HG03066 (cell line): Measurements from ENCODE around the gene STK25.
"Not testable (repeated sequence)": the region's sequence is repeated elsewhere in the genome, so short reads cannot be mapped to it uniquely, and the experiment has no call there.

Source experiments
- ATAC-seq: cut with Tn5 transposase; IDR thresholded peaks from one replicate; pipeline ENCODE4 v1.9.1; 2021; ENCODE audit warnings: low read depth; ENCODE audit not compliant: unreplicated experiment

The STK25 gene

GRCh38 chr2:241469746-241470145 is 38.6 kb downstream of the STK25 start:
- ATAC-seq, result no peak

GRCh38 chr2:241468476-241468781 is 40.0 kb downstream of the STK25 start:
- no peak for ATAC-seq

DNA sequence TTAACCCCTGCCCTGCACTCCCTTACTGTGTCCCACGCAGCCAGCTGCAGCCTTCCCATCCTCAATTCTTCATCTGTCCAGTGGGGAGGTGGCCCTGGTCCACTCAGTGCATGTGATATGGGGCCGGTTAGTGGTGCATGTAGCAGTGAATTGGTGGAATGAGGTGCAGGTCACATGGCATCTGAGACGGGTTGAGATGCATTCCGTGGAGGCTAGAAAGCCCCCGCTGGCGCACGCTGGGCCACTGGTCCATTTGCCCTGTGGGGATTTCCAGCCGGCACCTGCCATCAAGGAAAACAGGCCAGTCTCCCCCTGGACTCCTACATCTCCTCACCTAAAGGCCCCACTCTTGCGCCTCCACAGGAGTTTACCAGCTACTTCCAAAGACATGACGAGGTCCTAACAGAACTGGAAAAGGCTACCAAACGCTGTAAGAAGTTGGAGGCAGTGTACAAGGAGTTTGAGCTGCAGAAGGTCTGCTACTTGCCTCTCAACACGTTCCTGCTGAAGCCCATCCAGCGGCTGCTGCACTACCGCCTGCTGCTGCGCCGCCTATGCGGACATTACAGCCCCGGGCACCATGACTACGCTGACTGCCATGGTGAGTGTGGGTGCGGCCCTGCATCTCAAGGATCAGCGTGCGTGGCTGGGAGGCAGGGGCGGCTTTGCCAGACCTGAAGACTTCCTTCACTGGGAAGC is 40.5 kb downstream of the STK25 start:
- no peak for ATAC-seq

- no peak for ATAC-seq
Measured at GRCh38 chr2:241466230-241466629, 42.2 kb downstream of the STK25 start.

DNA sequence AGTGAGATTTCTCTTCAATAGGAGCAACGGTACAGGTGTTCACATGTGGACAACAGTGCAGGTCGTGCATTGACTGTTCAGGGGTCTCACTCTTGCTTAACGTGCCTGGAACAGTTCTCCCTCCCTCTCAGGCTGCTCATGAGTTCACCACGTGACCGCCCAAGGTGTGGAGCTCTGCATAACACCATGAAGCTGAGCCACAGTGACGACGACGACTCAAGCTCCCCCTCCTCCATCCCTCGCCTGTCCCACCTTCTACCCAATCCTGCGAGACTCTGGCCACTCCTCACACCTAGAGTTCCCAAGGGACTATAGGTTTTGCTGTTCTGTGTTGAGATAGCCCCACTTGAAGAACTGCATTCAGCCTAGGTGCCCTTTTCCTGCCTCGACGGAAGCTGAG is 42.8 kb downstream of the STK25 start:
- no peak for ATAC-seq

- no peak for ATAC-seq
Measured at GRCh38 chr2:241463276-241464135, 44.9 kb downstream of the STK25 start.

GRCh38 chr2:241461693-241462677 is 46.4 kb downstream of the STK25 start:
- no peak for ATAC-seq

DNA sequence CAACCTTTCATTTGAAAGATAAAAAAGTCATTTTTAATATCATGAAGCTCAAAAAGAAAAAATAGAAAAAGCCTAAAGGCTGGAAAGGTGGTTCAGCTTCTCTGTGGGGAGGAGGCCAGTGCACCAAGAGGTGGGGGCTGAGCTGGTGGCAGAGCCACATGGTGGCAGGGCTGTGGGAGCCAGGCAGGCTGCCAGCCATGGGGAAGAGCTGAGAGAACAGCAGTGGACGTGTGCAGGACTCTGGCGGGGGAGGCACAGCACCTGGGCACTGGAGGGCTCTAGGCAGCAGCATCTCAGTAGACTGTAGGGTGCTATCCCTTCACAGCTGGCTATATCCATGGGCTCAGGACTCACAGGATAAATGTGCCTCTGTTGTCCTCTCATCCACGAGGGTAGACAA is 47.8 kb downstream of the STK25 start:
- ATAC-seq, result no peak

DNA sequence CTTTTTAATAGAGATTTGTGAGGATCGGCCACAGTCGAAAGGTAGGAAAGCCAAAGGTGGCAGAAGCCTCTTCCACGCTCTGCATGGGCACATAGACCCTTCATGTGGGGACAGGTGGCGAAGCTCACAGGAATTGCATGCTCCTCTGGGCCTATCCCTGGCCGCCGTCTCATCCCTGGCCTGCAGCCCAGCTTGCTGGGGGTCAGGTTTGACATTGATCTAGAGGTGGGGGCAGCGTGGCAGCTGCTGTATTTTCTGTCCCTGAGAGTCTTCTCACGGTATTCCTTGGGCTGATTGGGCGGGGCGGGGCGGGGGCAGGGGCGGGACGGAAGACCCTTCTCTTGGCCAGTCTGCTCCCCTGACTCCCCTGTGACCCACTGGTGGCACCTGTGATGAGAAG is 48.9 kb downstream of the STK25 start:
- no peak for ATAC-seq

GRCh38 chr2:241458687-241459086 is 49.7 kb downstream of the STK25 start:
- no peak for ATAC-seq

DNA sequence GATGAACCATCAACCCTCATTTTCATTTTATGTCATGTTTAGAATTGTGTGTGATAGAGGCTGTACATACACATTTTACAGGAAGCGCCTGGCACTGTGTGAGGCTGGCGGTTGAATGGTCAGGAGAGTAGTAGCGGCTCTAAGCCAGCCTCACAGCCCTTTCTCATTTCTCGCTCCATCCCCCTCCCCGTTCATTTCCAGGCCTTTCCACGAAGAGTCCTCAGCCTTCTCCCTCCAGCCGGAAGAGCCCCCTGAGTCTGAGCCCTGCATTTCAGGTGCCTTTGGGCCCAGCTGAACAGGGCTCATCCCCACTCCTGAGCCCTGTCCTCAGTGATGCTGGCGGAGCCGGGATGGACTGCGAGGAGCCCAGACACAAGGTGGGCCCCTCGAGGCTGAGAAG is 51.8 kb downstream of the STK25 start:
- no peak for ATAC-seq

DNA sequence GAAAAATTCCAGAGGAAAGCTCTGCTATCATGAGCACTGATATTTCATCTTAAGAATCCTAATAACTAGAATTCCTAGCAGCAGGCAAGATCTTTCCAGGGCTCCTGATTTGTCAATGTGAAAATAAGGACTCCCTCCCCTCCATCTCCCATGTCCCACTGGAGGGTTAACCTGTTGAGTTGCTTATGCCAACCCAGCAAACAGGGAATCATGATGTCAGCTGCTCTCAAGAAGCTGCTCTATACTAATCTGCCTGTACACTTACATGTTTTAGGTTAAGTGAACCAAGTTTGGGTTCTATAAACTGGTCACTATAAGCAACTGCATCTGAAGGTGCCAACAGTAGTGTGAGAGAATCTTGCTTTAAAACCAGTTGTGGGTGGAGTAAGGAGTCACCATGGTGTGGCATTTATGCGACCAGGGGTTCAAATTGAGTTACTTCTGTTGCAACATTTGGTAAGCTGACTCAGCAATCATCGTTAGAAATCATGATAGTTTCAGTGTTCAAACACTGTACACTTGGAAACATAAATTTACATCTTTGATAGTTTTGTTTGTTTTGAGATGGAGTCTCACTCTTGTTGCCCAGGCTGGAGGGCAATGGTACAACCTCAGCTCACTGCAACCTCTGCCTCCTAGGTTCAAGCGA is 53.4 kb downstream of the STK25 start:
- no peak for ATAC-seq

- ATAC-seq, result not testable (repeated sequence)
Measured at GRCh38 chr2:241453919-241454318, 54.5 kb downstream of the STK25 start.

GRCh38 chr2:241451840-241452506 is 56.4 kb downstream of the STK25 start:
- no peak for ATAC-seq

GRCh38 chr2:241450092-241450491 is 58.3 kb downstream of the STK25 start:
- not testable (repeated sequence) for ATAC-seq

- ATAC-seq, result no peak
Measured at GRCh38 chr2:241445426-241445825, 63.0 kb downstream of the STK25 start.

- no peak for ATAC-seq
Measured at GRCh38 chr2:241443486-241444223, 64.7 kb downstream of the STK25 start.
